B cell (primary cell): Measurements from ENCODE around the gene CARMIL1.

ENCODE experiments used
- EZH2 ChIP-seq: IDR thresholded peaks from 2 replicates; pipeline ENCODE4 v1.6.1; 2012; ENCODE audit warnings: borderline replicate concordance, low read depth, mild to moderate bottlenecking, moderate library complexity, low read length; ENCODE audit not compliant: insufficient read depth, poor library complexity, severe bottlenecking
- TF ChIP-seq, protein P1 (sequence below): fragments of 200-600 bp; IDR thresholded peaks from one replicate; pipeline ENCODE4 v1.8.0; 2022; ENCODE audit warnings: antibody characterized with exemption, mild to moderate bottlenecking

DNA sequence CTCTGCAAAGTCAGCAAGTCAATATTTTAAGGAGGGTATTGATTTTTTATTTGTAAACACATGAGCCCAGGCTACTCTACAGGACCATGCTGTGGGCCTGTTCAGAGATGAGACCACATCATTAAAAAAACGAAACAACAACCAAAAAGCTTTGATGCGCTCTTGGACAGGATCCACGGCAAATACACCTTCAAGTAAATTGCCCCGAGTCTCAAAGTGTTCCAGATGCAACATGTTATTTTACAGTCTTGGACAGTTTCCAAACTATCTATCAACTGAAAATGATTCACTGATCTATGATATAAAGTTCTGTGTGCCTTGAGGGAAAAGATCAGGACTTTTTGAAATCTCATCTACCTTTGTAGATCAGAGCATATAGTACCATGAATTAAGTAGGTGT, 25.8 kb upstream of the CARMIL1 start:
- TF ChIP-seq, protein P1, sequence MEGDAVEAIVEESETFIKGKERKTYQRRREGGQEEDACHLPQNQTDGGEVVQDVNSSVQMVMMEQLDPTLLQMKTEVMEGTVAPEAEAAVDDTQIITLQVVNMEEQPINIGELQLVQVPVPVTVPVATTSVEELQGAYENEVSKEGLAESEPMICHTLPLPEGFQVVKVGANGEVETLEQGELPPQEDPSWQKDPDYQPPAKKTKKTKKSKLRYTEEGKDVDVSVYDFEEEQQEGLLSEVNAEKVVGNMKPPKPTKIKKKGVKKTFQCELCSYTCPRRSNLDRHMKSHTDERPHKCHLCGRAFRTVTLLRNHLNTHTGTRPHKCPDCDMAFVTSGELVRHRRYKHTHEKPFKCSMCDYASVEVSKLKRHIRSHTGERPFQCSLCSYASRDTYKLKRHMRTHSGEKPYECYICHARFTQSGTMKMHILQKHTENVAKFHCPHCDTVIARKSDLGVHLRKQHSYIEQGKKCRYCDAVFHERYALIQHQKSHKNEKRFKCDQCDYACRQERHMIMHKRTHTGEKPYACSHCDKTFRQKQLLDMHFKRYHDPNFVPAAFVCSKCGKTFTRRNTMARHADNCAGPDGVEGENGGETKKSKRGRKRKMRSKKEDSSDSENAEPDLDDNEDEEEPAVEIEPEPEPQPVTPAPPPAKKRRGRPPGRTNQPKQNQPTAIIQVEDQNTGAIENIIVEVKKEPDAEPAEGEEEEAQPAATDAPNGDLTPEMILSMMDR: no peak
- TF ChIP-seq EZH2: no peak
